ENCODE data around the gene TMEM86A.

- no peak for TF ChIP-seq CTCF (IDR thresholded peaks at IDR 0.05)
- no peak for TF ChIP-seq POLR2A (IDR thresholded peaks at IDR 0.05)
- no peak for TF ChIP-seq EP300 (IDR thresholded peaks at IDR 0.05)
Measured at GRCh38 chr11:18749681-18750319, 51.2 kb downstream of the TMEM86A start.

Measured in ovary (tissue), 3 donors.